GM21423 (cell line): ENCODE measurements around the gene LDLRAP1.
"Not testable (repeated sequence)": the region's sequence is repeated elsewhere in the genome, so short reads cannot be mapped to it uniquely, and the experiment has no call there.

Experiments
- ATAC-seq: cut with Tn5 transposase; IDR thresholded peaks from one replicate; pipeline ENCODE4 v1.9.1; 2021; ENCODE audit warnings: mild to moderate bottlenecking, moderate library complexity; ENCODE audit not compliant: unreplicated experiment

Gene LDLRAP1

GRCh38 chr1:25600971-25601699, 57.7 kb downstream of the LDLRAP1 start:
- ATAC-seq, result not testable (repeated sequence)

GRCh38 chr1:25603779-25604538, 60.6 kb downstream of the LDLRAP1 start:
- ATAC-seq, result not testable (repeated sequence)

- no peak for ATAC-seq
Observed at GRCh38 chr1:25607123-25607522, 63.7 kb downstream of the LDLRAP1 start.

- ATAC-seq, result peak; percentile 73
Observed at GRCh38 chr1:25608488-25609178, 65.2 kb downstream of the LDLRAP1 start.

GRCh38 chr1:25609921-25610320, 66.5 kb downstream of the LDLRAP1 start:
- no peak for ATAC-seq

- ATAC-seq, result no peak
Observed at GRCh38 chr1:25610822-25611630, 67.6 kb downstream of the LDLRAP1 start.

- ATAC-seq, result no peak
Observed at GRCh38 chr1:25611843-25612242, 68.4 kb downstream of the LDLRAP1 start.

GRCh38 chr1:25612421-25612820, 69.0 kb downstream of the LDLRAP1 start:
- ATAC-seq, result no peak

- ATAC-seq, result no peak
Observed at GRCh38 chr1:25613091-25613490, 69.7 kb downstream of the LDLRAP1 start.

- ATAC-seq, result no peak
Observed at GRCh38 chr1:25614501-25615171, 71.2 kb downstream of the LDLRAP1 start.

- no peak for ATAC-seq
Observed at GRCh38 chr1:25615172-25615541, 71.8 kb downstream of the LDLRAP1 start.

- peak; percentile 2 for ATAC-seq
Observed at GRCh38 chr1:25615563-25616094, 72.2 kb downstream of the LDLRAP1 start.

- ATAC-seq, result peak; percentile 51
Observed at GRCh38 chr1:25616095-25616986, 72.9 kb downstream of the LDLRAP1 start, which contains the start of gene MAN1C1. Gene MAN1C1, plus strand, starts transcription at chr1:25616791. Its CDS starts 1,007 bp downstream, at chr1:25617798.

- no peak for ATAC-seq
Observed at GRCh38 chr1:25616987-25617624, 73.7 kb downstream of the LDLRAP1 start.

- no peak for ATAC-seq
Observed at GRCh38 chr1:25617625-25618432, 74.4 kb downstream of the LDLRAP1 start.

GRCh38 chr1:25618433-25618808, 75.0 kb downstream of the LDLRAP1 start:
- ATAC-seq, result no peak
